ENCODE results near the gene COL18A1. TPM values are rescaled to one million over a fixed set of nuclear protein-coding genes. Genes with fewer than 3 reads are reported as not detected.

The COL18A1 gene
- total RNA-seq, 1 experiment from 2014 or later, result 3.4 TPM

DNA sequence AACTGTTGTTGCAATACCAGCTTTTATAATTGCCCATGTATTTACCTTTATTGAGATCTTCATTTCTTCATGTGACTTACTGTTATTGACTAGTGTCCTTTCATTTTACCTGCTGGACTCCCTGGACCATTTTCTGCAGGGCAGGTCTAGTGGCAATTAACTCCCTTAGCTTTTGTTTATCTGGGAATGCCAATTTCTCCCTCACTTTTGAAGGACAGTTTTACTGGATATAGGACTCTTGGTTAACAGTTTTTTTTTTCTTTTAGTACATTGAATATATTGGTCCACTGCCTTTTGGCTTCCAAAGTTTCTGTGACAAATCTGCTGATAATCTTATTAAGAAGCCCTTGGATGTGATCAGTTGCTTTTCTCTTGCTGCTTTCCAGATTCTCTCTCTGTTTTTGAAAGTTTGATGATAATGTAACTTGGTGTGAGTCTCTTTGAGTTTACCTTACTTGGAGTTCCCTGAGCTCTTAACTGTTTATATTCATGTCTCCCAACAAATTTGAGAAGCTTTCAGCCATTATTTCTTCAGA is 56.9 kb downstream of the COL18A1 start:
- intact Hi-C loops (cut with micrococcal nuclease), result no loop called here
- Mint-ChIP-seq H3K4me1 (ENCODE audit: insufficient read depth, unreplicated experiment) (peaks cover under 1% of the 10 kb centered on the region), H3K36me3 (ENCODE audit: insufficient read depth, unreplicated experiment) (no peaks in the 10 kb centered on the region), H3K9me3 (ENCODE audit: unreplicated experiment) (peaks cover 9% of the 10 kb centered on the region), H3K4me3 (ENCODE audit: unreplicated experiment) (no peak overlapping the region), H3K27ac (ENCODE audit: low read depth, unreplicated experiment) (no peak overlapping the region), H3K27me3 (ENCODE audit: insufficient read depth, unreplicated experiment) (peaks cover 39% of the 10 kb centered on the region)
- no peak for DNase-seq (ENCODE audit: unreplicated experiment)
- TF ChIP-seq, protein P1, sequence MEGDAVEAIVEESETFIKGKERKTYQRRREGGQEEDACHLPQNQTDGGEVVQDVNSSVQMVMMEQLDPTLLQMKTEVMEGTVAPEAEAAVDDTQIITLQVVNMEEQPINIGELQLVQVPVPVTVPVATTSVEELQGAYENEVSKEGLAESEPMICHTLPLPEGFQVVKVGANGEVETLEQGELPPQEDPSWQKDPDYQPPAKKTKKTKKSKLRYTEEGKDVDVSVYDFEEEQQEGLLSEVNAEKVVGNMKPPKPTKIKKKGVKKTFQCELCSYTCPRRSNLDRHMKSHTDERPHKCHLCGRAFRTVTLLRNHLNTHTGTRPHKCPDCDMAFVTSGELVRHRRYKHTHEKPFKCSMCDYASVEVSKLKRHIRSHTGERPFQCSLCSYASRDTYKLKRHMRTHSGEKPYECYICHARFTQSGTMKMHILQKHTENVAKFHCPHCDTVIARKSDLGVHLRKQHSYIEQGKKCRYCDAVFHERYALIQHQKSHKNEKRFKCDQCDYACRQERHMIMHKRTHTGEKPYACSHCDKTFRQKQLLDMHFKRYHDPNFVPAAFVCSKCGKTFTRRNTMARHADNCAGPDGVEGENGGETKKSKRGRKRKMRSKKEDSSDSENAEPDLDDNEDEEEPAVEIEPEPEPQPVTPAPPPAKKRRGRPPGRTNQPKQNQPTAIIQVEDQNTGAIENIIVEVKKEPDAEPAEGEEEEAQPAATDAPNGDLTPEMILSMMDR (IDR thresholded peaks at IDR 0.05; ENCODE audit: unreplicated experiment), result no peak
- no TSS peak for BruUV-seq (replicated peaks)
- CTCF ChIA-PET, result interaction anchor here (1.2 kb wide), 1 partner anchor 323 kb away, joined by 4 read pairs; no protein-coding TSS in a partner anchor
- POLR2A ChIA-PET, result interaction anchor here (0.7 kb wide), 2 partner anchors 9 to 16 kb away, joined by 3 to 4 read pairs; no protein-coding TSS in a partner anchor

- ChIA-PET POLR2A (no interaction called here), CTCF (no interaction called here)
- Mint-ChIP-seq H3K9me3 (ENCODE audit: unreplicated experiment) (peaks cover 9% of the 10 kb centered on the region), H3K4me3 (ENCODE audit: unreplicated experiment) (no peak overlapping the region), H3K4me1 (ENCODE audit: insufficient read depth, unreplicated experiment) (peaks cover 6% of the 10 kb centered on the region), H3K27ac (ENCODE audit: low read depth, unreplicated experiment) (no peak overlapping the region), H3K36me3 (ENCODE audit: insufficient read depth, unreplicated experiment) (no peaks in the 10 kb centered on the region), H3K27me3 (ENCODE audit: insufficient read depth, unreplicated experiment) (peaks cover 39% of the 10 kb centered on the region)
- TF ChIP-seq, protein P1 (IDR thresholded peaks at IDR 0.05; ENCODE audit: unreplicated experiment), result no peak
- intact Hi-C loops (cut with micrococcal nuclease), result no loop called here
- no peak for DNase-seq (ENCODE audit: unreplicated experiment)
- no TSS peak for BruUV-seq (replicated peaks)
These were observed 58.9 kb downstream of the COL18A1 start for GRCh38 chr21:45463871-45464270.

DNA sequence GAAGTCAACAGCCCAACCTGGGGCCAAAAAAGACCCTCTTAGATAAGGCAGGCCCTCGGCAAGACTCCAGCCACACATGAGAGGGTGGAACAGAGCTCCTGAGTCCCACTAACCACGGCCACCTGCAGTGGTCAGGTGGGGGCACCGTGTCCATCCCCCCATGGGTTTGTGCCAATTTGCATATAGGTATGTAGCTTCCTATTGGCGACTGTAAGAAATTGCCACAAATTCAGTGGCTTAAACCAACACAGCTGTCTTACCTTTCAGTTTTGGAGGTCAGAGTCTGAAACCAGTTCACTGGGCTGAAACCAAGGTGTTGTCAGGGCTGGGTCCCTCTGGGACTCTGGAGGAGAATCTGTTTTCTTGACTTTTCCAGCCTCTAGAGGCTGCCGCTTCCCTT is 59.3 kb downstream of the COL18A1 start:
- ChIA-PET CTCF (no interaction called here), POLR2A (no interaction called here)
- H3K27ac Mint-ChIP-seq (ENCODE audit: low read depth, unreplicated experiment), result no peak overlapping the region
- no peak for DNase-seq (ENCODE audit: unreplicated experiment)
- H3K27me3 Mint-ChIP-seq (ENCODE audit: insufficient read depth, unreplicated experiment), result peaks cover 39% of the 10 kb centered on the region
- intact Hi-C loops (cut with micrococcal nuclease), result no loop called here
- no peaks in the 10 kb centered on the region for H3K36me3 Mint-ChIP-seq (ENCODE audit: insufficient read depth, unreplicated experiment)
- no TSS peak for BruUV-seq (replicated peaks)
- H3K4me3 Mint-ChIP-seq (ENCODE audit: unreplicated experiment), result no peak overlapping the region
- TF ChIP-seq, protein P1 (IDR thresholded peaks at IDR 0.05; ENCODE audit: unreplicated experiment), result no peak
- H3K9me3 Mint-ChIP-seq (ENCODE audit: unreplicated experiment), result peaks cover 9% of the 10 kb centered on the region
- H3K4me1 Mint-ChIP-seq (ENCODE audit: insufficient read depth, unreplicated experiment), result peaks cover 6% of the 10 kb centered on the region

DNA sequence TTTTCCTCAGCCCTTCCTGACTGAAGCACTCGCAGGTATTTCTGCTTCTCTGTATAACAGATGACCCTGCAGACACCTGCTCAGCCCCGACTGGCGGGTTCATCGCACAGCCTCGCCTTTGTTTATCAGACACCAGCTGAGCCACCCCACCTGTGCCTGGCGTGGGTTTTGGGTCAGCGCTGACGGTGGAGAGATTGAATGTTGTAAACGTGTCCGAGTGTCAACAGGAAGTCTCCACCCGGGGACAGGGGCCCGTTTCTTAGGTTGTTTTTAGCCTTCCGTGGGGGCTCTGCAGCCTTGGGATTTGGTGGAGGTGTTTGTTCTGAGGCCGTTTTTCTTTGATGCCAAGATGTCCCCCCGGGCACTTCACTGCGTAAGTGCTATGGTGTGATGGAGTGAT is 60.1 kb downstream of the COL18A1 start:
- Mint-ChIP-seq H3K4me1 (ENCODE audit: insufficient read depth, unreplicated experiment) (peaks cover 6% of the 10 kb centered on the region), H3K4me3 (ENCODE audit: unreplicated experiment) (no peak overlapping the region), H3K27me3 (ENCODE audit: insufficient read depth, unreplicated experiment) (peaks cover 39% of the 10 kb centered on the region), H3K27ac (ENCODE audit: low read depth, unreplicated experiment) (no peak overlapping the region), H3K36me3 (ENCODE audit: insufficient read depth, unreplicated experiment) (no peaks in the 10 kb centered on the region), H3K9me3 (ENCODE audit: unreplicated experiment) (peaks cover 9% of the 10 kb centered on the region)
- ChIA-PET CTCF (no interaction called here), POLR2A (interaction anchor here (0.7 kb wide), 1 partner anchor 231 kb away, joined by 3 read pairs; no protein-coding TSS in a partner anchor)
- intact Hi-C loops (cut with micrococcal nuclease), result no loop called here
- no peak for DNase-seq (ENCODE audit: unreplicated experiment)
- TF ChIP-seq, protein P1 (IDR thresholded peaks at IDR 0.05; ENCODE audit: unreplicated experiment), result no peak
- BruUV-seq (replicated peaks), result no TSS peak

All from MCF 10A (cell line).